TTC549 (cell line): ENCODE results near the gene MCM3.
A peak's percentile ranks its signal among the peaks of the same experiment; 100 is the strongest.

Experiments
- FAIRE-seq: peaks from 2 replicates; lab custom pipeline; 2012; peaks lifted over from hg19 to GRCh38; lab: Jason Lieb, UNC

MCM3 gene

DNA sequence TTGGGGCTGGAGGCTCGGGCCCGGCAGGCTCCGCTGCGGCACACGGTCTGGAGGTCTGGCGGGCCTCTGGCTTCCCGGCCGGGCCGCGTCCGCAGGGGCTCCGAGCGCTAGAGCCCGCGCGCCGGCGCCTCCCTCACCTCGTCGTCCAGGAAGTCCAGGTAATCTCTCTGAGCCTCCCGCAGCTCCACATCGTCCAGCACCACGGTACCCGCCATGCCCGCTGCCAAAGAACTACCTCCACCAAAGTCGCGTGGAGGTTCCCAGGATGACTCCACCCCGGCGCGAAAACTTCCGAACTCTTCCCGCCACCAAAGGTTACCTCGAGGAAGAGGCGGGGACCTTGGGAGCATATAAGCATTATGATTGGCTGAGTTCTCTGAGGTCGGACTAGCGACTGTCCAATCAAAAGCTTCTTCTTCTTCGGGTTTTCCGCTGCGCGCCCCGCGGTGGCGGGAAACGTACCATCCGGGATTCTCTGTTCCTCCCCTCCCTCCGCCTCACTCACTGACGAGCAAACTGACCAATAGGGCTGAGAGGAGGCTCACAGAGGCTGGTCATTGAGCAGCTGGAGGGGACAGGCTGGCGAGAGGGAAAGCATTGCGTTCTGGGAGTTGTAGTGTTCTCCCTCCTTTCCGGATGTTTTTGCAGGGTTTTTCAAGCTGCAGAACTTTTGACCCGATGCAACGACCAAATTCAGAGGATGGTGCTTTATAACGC is at the start of gene MCM3:
Gene MCM3 (minus strand): TSS at position 283 of the 717 bp plus-strand sequence. CDS start 68 bp downstream, at position 215.
- FAIRE-seq: peak; percentile 97

- FAIRE-seq: no peak
These were observed 49.3 kb upstream of the MCM3 start for GRCh38 chr6:52333840-52334200.

GRCh38 chr6:52331793-52332457 is 47.4 kb upstream of the MCM3 start:
- FAIRE-seq: no peak

GRCh38 chr6:52330470-52330869 is 45.9 kb upstream of the MCM3 start:
- no peak for FAIRE-seq

GRCh38 chr6:52328729-52329128 is 44.2 kb upstream of the MCM3 start:
- FAIRE-seq: no peak

DNA sequence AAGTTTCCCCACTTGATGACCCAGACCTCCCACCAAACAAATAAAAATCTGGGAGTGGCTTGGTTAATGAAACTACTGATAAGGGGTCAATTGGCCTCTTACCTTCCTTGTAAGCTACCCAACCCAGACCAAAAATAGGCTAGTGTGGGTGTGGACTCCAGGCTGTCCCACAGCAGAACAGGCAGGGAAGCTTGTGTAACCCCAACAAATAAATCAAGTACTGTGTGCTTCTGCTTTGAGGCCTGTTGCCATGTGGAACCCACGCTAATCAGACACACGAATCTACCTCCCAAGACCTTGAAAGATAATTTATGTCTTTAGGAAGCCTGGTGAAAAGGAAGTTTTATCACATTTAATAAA is 43.7 kb upstream of the MCM3 start:
- no peak for FAIRE-seq

DNA sequence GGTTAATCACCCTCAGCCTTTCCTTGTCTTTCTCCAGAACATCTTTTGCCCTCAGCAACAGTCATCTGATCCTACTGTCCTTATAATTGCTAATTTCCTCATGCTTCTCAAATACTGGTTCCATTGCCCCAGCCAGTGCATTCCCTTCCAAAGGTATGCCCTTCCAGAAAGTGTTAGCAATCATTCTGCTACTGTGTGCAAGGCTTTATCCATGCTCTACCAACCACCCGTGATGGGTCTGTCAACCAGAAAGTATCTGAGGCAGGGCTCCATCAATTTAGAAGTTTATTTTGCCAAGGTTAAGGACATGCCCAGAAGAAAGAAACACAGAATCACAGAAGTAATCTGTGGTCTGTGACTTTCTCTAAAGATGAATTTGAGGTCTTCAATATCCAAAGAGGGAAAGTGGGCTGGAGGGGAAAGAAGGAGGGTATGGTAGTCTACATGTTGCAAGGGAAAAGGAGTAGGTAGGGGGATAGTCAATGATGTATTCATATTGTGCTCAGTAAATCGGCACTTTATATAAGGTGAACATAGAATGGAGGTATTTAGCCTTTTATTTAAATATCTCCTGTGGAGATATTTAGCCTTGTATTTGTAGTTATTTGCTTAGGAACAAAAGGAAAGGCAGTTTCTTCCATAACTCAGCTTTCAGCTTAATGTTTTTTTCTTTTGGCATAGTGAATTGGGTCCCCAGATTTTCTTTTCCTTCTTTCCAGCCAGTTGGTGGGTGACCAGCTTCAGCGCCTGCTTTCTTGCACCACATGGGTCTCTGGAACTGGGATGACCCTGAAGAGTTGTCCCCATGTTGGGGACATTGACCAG is 42.2 kb upstream of the MCM3 start:
- no peak for FAIRE-seq

GRCh38 chr6:52325695-52326471 is 41.3 kb upstream of the MCM3 start:
- FAIRE-seq: no peak

DNA sequence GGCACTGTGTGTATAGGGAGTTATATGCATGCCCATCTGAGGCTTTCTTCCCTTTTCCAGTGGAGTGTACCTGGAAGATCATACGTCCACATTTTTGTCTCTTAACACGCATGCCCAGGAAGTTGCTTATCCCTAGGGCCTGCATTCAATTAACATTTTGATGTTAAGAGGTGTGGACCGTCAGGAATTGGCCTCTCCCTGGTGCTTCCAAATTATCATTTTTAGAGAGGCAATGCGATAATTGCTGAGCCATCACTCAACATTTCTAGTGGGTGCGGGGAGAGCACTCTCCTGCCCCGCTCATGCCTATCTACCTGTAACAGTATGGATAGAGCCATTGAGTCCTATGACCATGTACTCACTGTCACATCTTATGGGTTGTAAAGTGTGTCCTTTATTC is 39.6 kb upstream of the MCM3 start:
- no peak for FAIRE-seq

DNA sequence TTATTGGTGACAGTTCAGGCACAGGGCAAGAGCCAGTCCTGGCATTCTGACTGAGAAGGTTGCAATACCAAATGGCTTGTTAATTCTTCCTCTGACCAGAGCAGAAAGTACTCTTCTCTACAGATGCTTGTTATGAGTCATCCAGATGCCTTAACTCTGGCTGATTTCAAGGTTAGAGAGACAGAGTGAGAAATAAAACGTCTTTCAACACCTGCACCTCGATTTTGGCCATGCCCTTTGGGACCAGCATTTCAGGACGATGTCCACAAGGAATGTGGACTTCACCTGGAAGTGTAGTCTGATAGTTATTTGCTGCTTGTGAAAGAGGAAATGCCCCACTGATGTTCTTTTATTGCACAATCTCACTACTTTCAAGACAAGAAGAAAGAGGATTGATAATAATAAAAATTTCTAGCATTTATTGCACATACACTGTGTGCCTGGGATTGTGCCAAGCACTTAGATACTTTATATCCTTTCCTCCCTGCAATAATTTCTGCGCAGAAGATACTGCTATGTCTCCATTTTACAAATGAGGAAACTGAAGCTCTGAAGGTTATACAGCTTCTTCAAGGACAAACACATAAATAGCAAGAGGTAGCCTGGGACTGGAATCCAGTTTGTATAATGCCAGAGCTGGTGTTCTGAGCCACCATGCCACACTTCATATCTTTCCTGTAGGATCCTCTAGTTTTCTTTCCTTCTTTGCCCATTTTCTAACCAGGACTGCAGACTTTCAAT is 33.5 kb upstream of the MCM3 start:
- FAIRE-seq: no peak

GRCh38 chr6:52317211-52317610 is 32.7 kb upstream of the MCM3 start:
- no peak for FAIRE-seq

DNA sequence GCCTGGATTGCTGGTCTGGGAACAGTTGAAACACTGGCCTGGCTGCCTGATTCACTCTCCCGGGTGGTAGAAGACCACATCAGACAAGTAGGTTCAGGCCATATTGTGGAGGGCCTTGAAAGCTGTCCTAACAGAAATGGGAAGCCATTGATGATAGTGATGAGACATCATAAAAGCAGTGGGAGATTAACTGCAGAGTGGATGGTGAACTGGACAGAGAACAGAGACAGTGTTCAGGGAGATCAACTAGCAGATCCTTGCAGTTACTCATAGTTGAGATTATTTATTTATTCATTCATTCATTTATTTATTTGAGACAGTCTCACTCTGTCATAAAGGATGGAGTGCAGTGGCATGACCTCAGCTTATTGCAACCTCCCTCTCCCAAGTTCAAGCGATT is 30.2 kb upstream of the MCM3 start:
- FAIRE-seq: no peak

GRCh38 chr6:52312461-52312860 is 27.9 kb upstream of the MCM3 start:
- no peak for FAIRE-seq

GRCh38 chr6:52310932-52311331 is 26.4 kb upstream of the MCM3 start:
- no peak for FAIRE-seq

GRCh38 chr6:52307900-52308372 is 23.4 kb upstream of the MCM3 start:
- no peak for FAIRE-seq

- FAIRE-seq: no peak
These were observed 22.7 kb upstream of the MCM3 start for GRCh38 chr6:52306972-52307870.

DNA sequence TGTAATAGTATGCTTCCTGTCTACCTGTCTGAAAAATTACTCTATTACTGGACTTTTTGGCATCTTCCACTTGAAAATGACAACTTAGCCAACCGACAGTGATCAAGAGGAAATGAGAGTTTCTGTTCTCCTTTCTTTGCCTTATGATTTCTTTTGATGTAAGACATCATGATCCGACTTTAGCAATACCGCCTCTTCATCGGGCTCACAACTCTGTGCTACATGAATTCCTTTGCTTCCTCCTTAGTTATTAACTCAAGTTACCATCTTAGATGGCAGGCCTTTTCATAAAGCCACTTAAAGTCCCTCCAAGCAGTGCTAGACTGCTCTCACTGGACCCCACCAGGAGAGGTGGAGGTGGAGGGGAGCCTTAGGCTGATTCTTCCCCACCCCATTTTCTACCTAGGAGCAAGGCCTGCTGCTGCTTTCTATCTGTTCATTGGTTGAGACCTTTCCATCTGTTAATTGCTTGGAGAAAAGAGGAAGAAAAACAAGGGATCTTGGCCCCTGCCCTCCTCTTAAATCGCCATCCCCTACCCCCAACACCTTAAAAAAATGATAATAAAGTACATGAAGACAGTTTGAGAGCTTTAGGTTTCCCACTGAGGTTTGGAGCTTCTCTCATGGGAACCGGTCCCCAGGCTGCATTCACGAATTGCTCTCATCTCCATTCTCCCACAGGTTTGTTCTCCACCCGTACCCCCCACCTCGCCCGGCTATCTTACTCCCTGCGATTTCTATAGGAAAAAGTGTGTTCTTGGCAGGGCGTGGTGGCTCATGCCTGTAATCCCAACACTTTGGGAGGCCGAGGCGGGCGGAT is 21.6 kb upstream of the MCM3 start:
- FAIRE-seq: no peak

DNA sequence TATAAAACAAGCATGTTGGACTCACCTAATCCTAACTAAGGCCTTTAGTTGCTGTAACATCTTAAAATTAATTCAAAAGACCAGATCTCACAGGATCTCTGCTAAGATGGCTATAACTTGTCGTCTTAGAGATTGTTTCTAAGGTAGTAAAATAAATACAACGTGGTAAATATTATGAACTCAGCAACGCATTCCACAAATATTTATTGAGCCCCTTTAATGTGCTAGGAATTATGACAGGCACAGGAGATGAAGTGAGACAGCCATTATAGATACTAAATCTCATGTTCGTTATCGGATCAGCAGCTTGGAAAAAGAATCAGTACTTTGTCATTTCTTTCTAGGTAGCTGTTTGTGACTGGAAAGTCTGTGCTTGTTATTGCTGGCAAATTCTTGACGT is 20.9 kb upstream of the MCM3 start:
- no peak for FAIRE-seq

- no peak for FAIRE-seq
These were observed 20.4 kb upstream of the MCM3 start for GRCh38 chr6:52304983-52305390.

GRCh38 chr6:52303178-52303577 is 18.6 kb upstream of the MCM3 start:
- no peak for FAIRE-seq
